Smooth muscle cell (in vitro differentiated cells): ENCODE measurements around the gene OS9. TPM values are rescaled to one million over a fixed set of nuclear protein-coding genes. Genes with fewer than 3 reads are reported as not detected.

Experiments used
- DNase-seq: peaks from one replicate; lab custom pipeline; 2025; ENCODE audit not compliant: unreplicated experiment; lab: John Stamatoyannopoulos, UW
- H2AFZ ChIP-seq: fragments of 200-600 bp; sonication (generic); 2 replicates; pipeline ENCODE4 v1.6.0; 2016; ENCODE audit warnings: antibody characterized with exemption, low read depth, mild to moderate bottlenecking
- H3F3A ChIP-seq: fragments of 200-600 bp; sonication (generic); 2 replicates; pipeline ENCODE4 v1.6.0; 2017; ENCODE audit warnings: antibody characterized with exemption, low read depth
- H3K27ac ChIP-seq: fragments of 200-600 bp; sonication (generic); 2 replicates; pipeline ENCODE4 v1.5.1; 2016; ENCODE audit warnings: low read depth, mild to moderate bottlenecking
- H3K27me3 ChIP-seq: fragments of 200-600 bp; sonication (generic); 2 replicates; pipeline ENCODE4 v1.6.1; 2016; ENCODE audit warnings: low read depth, mild to moderate bottlenecking
- H3K36me3 ChIP-seq: fragments of 200-600 bp; sonication (generic); 2 replicates; pipeline ENCODE4 v1.5.1; 2016; ENCODE audit warnings: low read depth
- H3K4me1 ChIP-seq: fragments of 200-600 bp; sonication (generic); 2 replicates; pipeline ENCODE4 v1.5.1; 2016; ENCODE audit warnings: low read depth
- H3K4me2 ChIP-seq: fragments of 200-600 bp; sonication (generic); 2 replicates; pipeline ENCODE4 v1.6.0; 2016; ENCODE audit warnings: mild to moderate bottlenecking
- H3K4me3 ChIP-seq: fragments of 200-600 bp; sonication (generic); 2 replicates; pipeline ENCODE4 v1.5.1; 2016; ENCODE audit warnings: mild to moderate bottlenecking
- H3K79me2 ChIP-seq: fragments of 200-600 bp; sonication (generic); 2 replicates; pipeline ENCODE4 v1.6.0; 2016; ENCODE audit warnings: low read depth, mild to moderate bottlenecking
- H3K9ac ChIP-seq: fragments of 200-600 bp; sonication (generic); 2 replicates; pipeline ENCODE4 v1.6.0; 2016; ENCODE audit warnings: low read depth
- H3K9me3 ChIP-seq: fragments of 200-600 bp; sonication (generic); replicated peaks from 2 replicates; pipeline ENCODE4 v1.5.1; 2016; ENCODE audit warnings: low read depth
- H4K20me1 ChIP-seq: fragments of 200-600 bp; sonication (generic); 2 replicates; pipeline ENCODE4 v1.6.0; 2016; ENCODE audit warnings: low read depth
- CTCF ChIP-seq: fragments of 200-600 bp; sonication (generic); IDR thresholded peaks from 2 replicates; pipeline ENCODE4 v1.5.1; 2017; ENCODE audit warnings: borderline replicate concordance, mild to moderate bottlenecking, antibody characterized with exemption; ENCODE audit not compliant: insufficient read depth, poor library complexity, severe bottlenecking
- WGBS: methylation state at CpG from one replicate; pipeline ENCODE4 v1.1.7; 2016; ENCODE audit warnings: low lambda C conversion rate; 5-methylcytosine and 5-hydroxymethylcytosine counted together
- polyA plus RNA-seq: library from polyadenylated mRNA; unstranded; fragments of >200 nt; fragmentation: Nextera tagmentation; extraction: Ambion mirVana; gene quantifications from 2 replicates; pipeline ENCODE4 v1.2.1, GENCODE V29; 2016
- total RNA-seq: library from RNA; depleted of rRNA; stranded (reverse); fragments of >200 nt; gene quantifications from 2 replicates; pipeline ENCODE4 v1.2.3, GENCODE V29; 2014

Gene OS9
- total and polyA plus RNA-seq, 2 experiments from 2014 or later, result 179 to 236 TPM

- Histone ChIP-seq H3F3A (no peaks in the 10 kb centered on the region), H3K4me2 (no peak overlapping the region), H3K4me3 (no peak overlapping the region), H3K79me2 (no peaks in the 10 kb centered on the region), H3K9me3 (no peaks in the 10 kb centered on the region), H2AFZ (no peak overlapping the region), H3K9ac (no peak overlapping the region), H3K4me1 (peaks cover 4% of the 10 kb centered on the region), H3K27me3 (peaks cover 98% of the 10 kb centered on the region), H3K27ac (no peak overlapping the region), H4K20me1 (no peaks in the 10 kb centered on the region), H3K36me3 (no peaks in the 10 kb centered on the region)
- no peak for TF ChIP-seq CTCF
- no peak for DNase-seq
- WGBS, result 81% methylated on average over 13 of the region's 13 CpGs
Measured at GRCh38 chr12:57730336-57731067, 36.6 kb downstream of the OS9 start.

DNA sequence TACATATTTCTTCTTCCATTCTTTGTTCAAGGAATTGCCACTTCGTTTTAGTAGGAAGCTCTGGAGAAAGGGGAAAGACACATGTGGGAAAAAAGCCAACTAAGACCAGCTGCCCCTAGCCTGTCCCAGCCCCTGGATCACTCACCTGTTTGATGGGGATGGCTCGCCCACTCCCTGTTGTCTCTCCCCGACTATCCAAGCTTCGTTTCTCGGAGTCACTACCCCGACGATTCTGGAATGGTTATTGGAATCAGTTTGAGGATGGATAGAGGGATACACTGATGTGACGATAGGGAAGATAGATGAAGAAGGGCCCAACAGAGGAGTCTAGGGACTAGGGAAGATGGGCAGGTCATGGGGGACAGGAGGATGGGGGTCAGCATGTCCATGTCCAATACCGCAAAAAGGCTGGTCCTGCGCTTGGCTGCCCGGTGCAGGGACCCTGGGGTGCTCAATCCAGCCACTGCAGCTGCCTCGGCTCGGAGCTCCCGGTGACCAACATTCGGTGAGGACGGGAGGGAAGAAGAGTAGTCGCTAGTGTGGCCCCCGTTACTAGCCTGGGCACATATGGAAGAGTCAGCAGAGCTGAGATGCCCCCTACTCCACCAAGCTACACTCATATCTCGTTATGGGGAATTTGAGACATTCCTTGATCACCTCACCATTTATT is 37.6 kb downstream of the OS9 start:
- H3K79me2 ChIP-seq, result no peaks in the 10 kb centered on the region
- H4K20me1 ChIP-seq, result no peaks in the 10 kb centered on the region
- TF ChIP-seq CTCF, result no peak
- no peak overlapping the region for H3K27ac ChIP-seq
- H3K4me3 ChIP-seq, result no peak overlapping the region
- H2AFZ ChIP-seq, result no peak overlapping the region
- no peaks in the 10 kb centered on the region for H3K9me3 ChIP-seq
- no peaks in the 10 kb centered on the region for H3K36me3 ChIP-seq
- WGBS, result 78% methylated on average over 19 of the region's 19 CpGs
- H3K27me3 ChIP-seq, result peaks cover 99% of the 10 kb centered on the region
- H3K4me2 ChIP-seq, result no peak overlapping the region
- no peak overlapping the region for H3K9ac ChIP-seq
- H3K4me1 ChIP-seq, result peaks cover 7% of the 10 kb centered on the region
- DNase-seq, result no peak
- H3F3A ChIP-seq, result no peaks in the 10 kb centered on the region

DNA sequence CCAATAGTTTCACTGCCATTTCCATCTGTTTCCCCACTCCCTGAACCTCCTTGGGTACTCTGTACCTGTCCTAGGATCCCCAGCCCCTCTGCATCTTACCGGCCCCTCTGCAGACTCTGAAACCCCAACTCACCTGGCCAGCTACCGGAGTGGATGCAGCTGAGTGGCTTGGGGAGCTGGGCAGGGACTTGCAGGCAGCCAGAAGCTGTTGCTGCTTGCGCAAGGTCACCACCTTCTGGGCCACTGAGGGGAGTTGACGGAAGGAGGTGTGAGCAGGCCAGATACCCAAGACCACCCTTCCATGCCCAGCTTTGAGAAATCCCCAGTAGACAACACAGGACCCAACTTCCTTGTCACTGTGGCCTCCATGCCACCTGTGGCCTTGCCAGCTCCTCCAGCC is 38.3 kb downstream of the OS9 start:
- TF ChIP-seq CTCF, result no peak
- H4K20me1 ChIP-seq, result no peaks in the 10 kb centered on the region
- no peak overlapping the region for H3K9ac ChIP-seq
- DNase-seq, result no peak
- H3K79me2 ChIP-seq, result no peaks in the 10 kb centered on the region
- H3K9me3 ChIP-seq, result no peaks in the 10 kb centered on the region
- no peaks in the 10 kb centered on the region for H3F3A ChIP-seq
- peaks cover 99% of the 10 kb centered on the region for H3K27me3 ChIP-seq
- WGBS, result 76% methylated on average over 4 of the region's 4 CpGs
- no peak overlapping the region for H3K4me2 ChIP-seq
- H3K27ac ChIP-seq, result no peak overlapping the region
- no peaks in the 10 kb centered on the region for H3K36me3 ChIP-seq
- peaks cover 6% of the 10 kb centered on the region for H3K4me1 ChIP-seq
- no peak overlapping the region for H3K4me3 ChIP-seq
- H2AFZ ChIP-seq, result no peak overlapping the region
